Islet precursor cell (in vitro differentiated cells): ENCODE results near the gene GAL3ST2.

Source experiments
- DNase-seq: peaks from one replicate; pipeline ENCODE4 v3.0.0-alpha.2; 2018

GAL3ST2 gene

GRCh38 chr2:241848761-241849615 lies 72.4 kb downstream of the GAL3ST2 start:
- peak; percentile 42 for DNase-seq

GRCh38 chr2:241849616-241850543 lies 73.3 kb downstream of the GAL3ST2 start:
- DNase-seq = peak; percentile 46

- DNase-seq = peak; percentile 51
Measured at GRCh38 chr2:241850544-241851324, 74.1 kb downstream of the GAL3ST2 start.

GRCh38 chr2:241851325-241852115 lies 74.9 kb downstream of the GAL3ST2 start:
- DNase-seq = peak; percentile 43

- DNase-seq = peak; percentile 47
Measured at GRCh38 chr2:241852116-241852980, 75.7 kb downstream of the GAL3ST2 start.

GRCh38 chr2:241852981-241853631 lies 76.5 kb downstream of the GAL3ST2 start:
- no peak for DNase-seq
